DND-41 (cell line): Measurements from ENCODE around the gene PODXL.

ENCODE experiments used
- ATAC-seq: fragments of 200-7000 bp; cut with Tn5 transposase; 3 replicates; pipeline ENCODE4 v1.9.1; 2021; ENCODE audit warnings: low read depth; ENCODE audit not compliant: insufficient read depth
- DNase-seq: peaks from one replicate; pipeline ENCODE4 v3.0.0-alpha.2; 2020
- H2AFZ ChIP-seq: 2 replicates; pipeline ENCODE4 v1.6.0; 2012; ENCODE audit warnings: low read depth, low read length
- H3K27ac ChIP-seq: 2 replicates; pipeline ENCODE4 v1.5.1; 2012; ENCODE audit warnings: low read length, inconsistent platforms
- H3K27me3 ChIP-seq: fragments of 200-600 bp; sonication (generic); 2 replicates; pipeline ENCODE4 v1.6.0; 2012; ENCODE audit warnings: low read length, mild to moderate bottlenecking, inconsistent platforms; ENCODE audit not compliant: insufficient read depth, poor library complexity
- H3K36me3 ChIP-seq: 2 replicates; pipeline ENCODE4 v1.5.1; 2012; ENCODE audit warnings: low read length, inconsistent platforms; ENCODE audit not compliant: insufficient read depth
- H3K4me1 ChIP-seq: 2 replicates; pipeline ENCODE4 v1.5.1; 2012; ENCODE audit warnings: mild to moderate bottlenecking, low read length; ENCODE audit not compliant: insufficient read depth
- H3K4me2 ChIP-seq: 2 replicates; pipeline ENCODE4 v1.6.0; 2012; ENCODE audit warnings: mild to moderate bottlenecking, moderate library complexity, low read length, inconsistent platforms; ENCODE audit not compliant: insufficient read depth
- H3K4me3 ChIP-seq, 2 experiments: fragments of 200-600 bp in 1 of 2; shearing (Covaris generic) in 1 of 2; 2 replicates each; pipeline ENCODE4 v1.5.1; 2012 to 2016; ENCODE audit warnings: inconsistent platforms in 2 of 2, low read length in 2 of 2, mild to moderate bottlenecking in 2 of 2, low read depth in 1 of 2, moderate library complexity in 1 of 2
- H3K79me2 ChIP-seq: 2 replicates; pipeline ENCODE4 v1.6.0; 2012; ENCODE audit warnings: low read length, inconsistent platforms; ENCODE audit not compliant: insufficient read depth
- H3K9ac ChIP-seq: 2 replicates; pipeline ENCODE4 v1.6.0; 2012; ENCODE audit warnings: low read depth, mild to moderate bottlenecking, inconsistent platforms, low read length, moderate library complexity
- H3K9me3 ChIP-seq: 2 replicates; pipeline ENCODE4 v1.5.1; 2012; ENCODE audit warnings: low read length, moderate library complexity, mild to moderate bottlenecking, inconsistent platforms; ENCODE audit not compliant: insufficient read depth, severe bottlenecking
- H4K20me1 ChIP-seq: 2 replicates; pipeline ENCODE4 v1.6.0; 2012; ENCODE audit warnings: low read length; ENCODE audit not compliant: insufficient read depth
- CTCF ChIP-seq: IDR thresholded peaks from 2 replicates; pipeline ENCODE4 v1.5.1; 2012; ENCODE audit warnings: borderline replicate concordance, low read length, moderate library complexity, mild to moderate bottlenecking; ENCODE audit not compliant: poor library complexity, severe bottlenecking; ENCODE audit errors: extremely low read depth
- EZH2 ChIP-seq: IDR thresholded peaks from 3 replicates; pipeline ENCODE4 v1.6.1; 2012; ENCODE audit warnings: borderline replicate concordance, low read depth, mild to moderate bottlenecking, moderate library complexity, low read length, inconsistent platforms; ENCODE audit not compliant: severe bottlenecking

The PODXL gene

DNA sequence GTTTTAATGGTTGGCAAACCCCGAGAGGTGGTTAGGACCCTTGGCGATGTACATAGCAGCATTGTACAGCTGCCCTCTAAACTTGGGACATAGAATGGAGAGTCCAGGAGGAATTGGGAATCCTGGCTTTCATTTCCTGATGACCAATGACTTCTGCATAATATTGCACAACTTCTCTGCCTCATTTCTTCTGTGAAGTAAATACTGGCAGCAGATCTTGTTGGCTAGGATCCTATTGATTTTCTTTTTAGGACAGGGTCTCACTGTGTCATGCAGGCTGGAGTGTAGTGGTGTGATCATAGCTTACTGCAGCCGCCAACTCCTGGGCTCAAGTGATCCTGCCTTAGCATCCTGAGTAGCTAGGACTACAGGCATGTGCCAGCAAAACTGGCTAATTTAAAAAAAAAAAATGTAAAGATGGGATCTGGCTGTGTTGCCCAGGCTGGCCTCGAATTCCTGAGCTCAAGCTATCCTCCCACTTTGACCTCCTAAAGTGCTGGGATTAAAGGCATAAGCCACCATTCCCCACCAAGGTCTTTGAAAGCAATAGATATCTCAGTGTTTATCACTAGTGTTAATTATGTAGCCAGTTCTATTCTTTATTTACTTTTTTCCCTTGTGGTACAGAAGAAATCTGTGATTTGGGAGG is 58.1 kb downstream of the PODXL start:
- Histone ChIP-seq H3K4me3 (no peak overlapping the region), H3K4me1 (peaks cover 24% of the 10 kb centered on the region), H3K4me2 (no peak overlapping the region), H3K9ac (no peak overlapping the region), H2AFZ (no peak overlapping the region), H3K27me3 (no peaks in the 10 kb centered on the region), H4K20me1 (no peaks in the 10 kb centered on the region; the same call in 1 of the 2 replicates), H3K36me3 (peaks cover 21% of the 10 kb centered on the region; the same call in 1 of the 2 replicates), H3K79me2 (no peaks in the 10 kb centered on the region), H3K27ac (no peak overlapping the region), H3K9me3 (no peaks in the 10 kb centered on the region)
- TF ChIP-seq EZH2 = no peak
- DNase-seq = no peak
- ATAC-seq = no peak

DNA sequence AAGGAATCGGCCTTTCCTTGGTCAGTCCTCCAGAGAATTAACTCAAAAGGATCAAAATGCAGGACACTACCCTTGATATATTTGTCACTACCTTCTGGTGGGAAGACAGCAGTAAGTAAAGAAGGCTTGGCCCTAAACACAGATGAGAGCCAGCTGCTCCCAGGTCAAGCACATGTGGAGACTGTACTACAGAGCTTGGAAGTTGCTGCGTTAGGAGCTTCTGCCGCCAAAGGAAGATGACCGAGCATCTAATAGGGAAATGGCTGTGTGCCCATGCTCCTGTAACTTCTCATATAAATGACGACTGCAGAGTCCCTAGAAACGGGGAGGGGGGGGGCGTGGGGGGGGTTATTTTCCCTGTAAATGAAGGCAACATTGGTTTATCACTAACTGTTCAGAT is 59.0 kb downstream of the PODXL start:
- Histone ChIP-seq H3K27me3 (no peaks in the 10 kb centered on the region), H3K9ac (no peak overlapping the region), H2AFZ (no peak overlapping the region), H3K9me3 (no peaks in the 10 kb centered on the region), H3K4me2 (no peak overlapping the region), H3K4me3 (no peak overlapping the region), H3K27ac (no peak overlapping the region), H4K20me1 (no peaks in the 10 kb centered on the region), H3K4me1 (peaks cover 24% of the 10 kb centered on the region), H3K36me3 (peaks cover 21% of the 10 kb centered on the region; the same call in 1 of the 2 replicates), H3K79me2 (no peaks in the 10 kb centered on the region)
- no peak for DNase-seq
- TF ChIP-seq EZH2 = no peak
- TF ChIP-seq CTCF = no peak
- ATAC-seq = no peak

DNA sequence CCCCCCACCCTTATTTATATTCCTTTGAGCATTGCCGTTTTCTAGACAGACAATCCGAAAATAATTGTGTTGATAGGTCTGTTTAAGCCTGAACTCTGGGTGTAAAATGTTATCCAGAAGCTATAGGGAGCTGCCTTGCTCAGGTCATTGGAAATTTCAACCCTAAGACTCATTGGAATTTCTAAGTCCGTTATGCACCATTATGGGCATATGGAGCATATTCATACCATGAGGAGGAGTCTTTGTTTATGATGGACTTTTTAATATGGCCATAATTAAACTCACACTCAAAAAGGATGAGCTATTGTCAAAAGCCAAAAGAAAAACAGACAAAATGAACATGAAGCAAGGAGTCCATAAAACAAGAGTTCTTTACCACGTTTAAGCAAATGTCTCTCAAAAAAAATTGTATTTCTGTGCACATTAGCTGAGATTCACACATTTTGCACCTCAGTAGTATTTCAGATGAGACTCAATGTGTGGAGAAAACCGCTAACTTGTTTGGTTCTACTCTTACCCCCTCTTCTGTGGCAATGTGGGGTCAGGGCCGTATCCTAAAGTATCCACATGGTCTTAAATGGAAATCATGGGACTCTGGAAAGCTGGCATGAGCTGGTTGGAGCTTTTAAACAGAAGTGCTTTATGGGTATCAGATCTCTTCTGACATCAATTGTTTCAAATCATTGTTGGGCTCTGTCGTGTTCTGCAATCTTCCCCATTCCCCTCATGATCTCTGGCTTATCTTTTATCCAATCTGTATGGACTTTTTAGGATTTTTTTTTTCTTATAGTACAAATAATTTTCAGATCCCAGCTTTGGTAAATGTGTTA is 60.5 kb downstream of the PODXL start:
- no peak overlapping the region for H3K9ac ChIP-seq
- peaks cover 21% of the 10 kb centered on the region; the same call in 1 of the 2 replicates for H3K36me3 ChIP-seq
- H3K27ac ChIP-seq = no peak overlapping the region
- no peak for DNase-seq
- peaks cover 10% of the 10 kb centered on the region for H3K4me1 ChIP-seq
- no peaks in the 10 kb centered on the region for H3K79me2 ChIP-seq
- no peak overlapping the region for H2AFZ ChIP-seq
- H4K20me1 ChIP-seq = no peaks in the 10 kb centered on the region
- no peak for TF ChIP-seq EZH2
- no peak for TF ChIP-seq CTCF
- H3K27me3 ChIP-seq = no peaks in the 10 kb centered on the region
- H3K9me3 ChIP-seq = no peaks in the 10 kb centered on the region
- no peak overlapping the region for H3K4me3 ChIP-seq
- H3K4me2 ChIP-seq = no peak overlapping the region
- no peak for ATAC-seq

- H3K27ac ChIP-seq = no peak overlapping the region
- no peaks in the 10 kb centered on the region for H3K79me2 ChIP-seq
- H3K36me3 ChIP-seq = peaks cover 21% of the 10 kb centered on the region; the same call in 1 of the 2 replicates
- no peak for TF ChIP-seq EZH2
- TF ChIP-seq CTCF = no peak
- H4K20me1 ChIP-seq = no peaks in the 10 kb centered on the region
- no peaks in the 10 kb centered on the region for H3K27me3 ChIP-seq
- H3K4me3 ChIP-seq = no peak overlapping the region
- ATAC-seq (no peak), DNase-seq (no peak)
- H3K9ac ChIP-seq = no peak overlapping the region
- H3K4me1 ChIP-seq = no peaks in the 10 kb centered on the region
- no peak overlapping the region for H2AFZ ChIP-seq
- H3K4me2 ChIP-seq = no peak overlapping the region
- H3K9me3 ChIP-seq = no peaks in the 10 kb centered on the region
These were observed 62.2 kb downstream of the PODXL start for GRCh38 chr7:131494182-131494581.
